Measurements from ENCODE around the gene NUAK2. TPM values are rescaled to one million over a fixed set of nuclear protein-coding genes. Genes with fewer than 3 reads are reported as not detected.

The NUAK2 gene
- total RNA-seq, 1 experiment from 2014 or later, result 25.7 TPM

GRCh38 chr1:205268846-205269680 lies 52.5 kb downstream of the NUAK2 start:
- Mint-ChIP-seq H3K36me3 (ENCODE audit: insufficient read depth, unreplicated experiment) (no peaks in the 10 kb centered on the region), H3K27ac (ENCODE audit: unreplicated experiment) (no peak overlapping the region), H3K4me1 (ENCODE audit: low read depth, unreplicated experiment) (peaks cover 17% of the 10 kb centered on the region), H3K4me3 (ENCODE audit: unreplicated experiment) (no peak overlapping the region), H3K27me3 (ENCODE audit: insufficient read depth, unreplicated experiment) (no peaks in the 10 kb centered on the region), H3K9me3 (ENCODE audit: unreplicated experiment) (no peaks in the 10 kb centered on the region)
- intact Hi-C loops (cut with micrococcal nuclease; ENCODE audit: unreplicated experiment), result no loop called here
- CTCF ChIA-PET, result no interaction called here
- TF ChIP-seq CTCF (IDR thresholded peaks at IDR 0.05; ENCODE audit: insufficient read depth in 1 of 2, low read depth in 1 of 2, low read length in 1 of 2, severe bottlenecking in 1 of 2, unreplicated experiment in 1 of 2), result no peak
- Histone ChIP-seq H3K36me3 (ENCODE audit: control insufficient read depth, insufficient read depth, low read length) (no peaks in the 10 kb centered on the region), H3K4me3 (ENCODE audit: low read depth, low read length) (no peak overlapping the region), H3K9me3 (no peaks in the 10 kb centered on the region), H3K4me1 (peaks cover 20% of the 10 kb centered on the region), H3K27me3 (replicated peaks; ENCODE audit: control insufficient read depth, insufficient read depth, low read length) (no peaks in the 10 kb centered on the region)
- no peak for DNase-seq
- no TSS peak for BruUV-seq (replicated peaks)
- POLR2A ChIA-PET, result no interaction called here

- Mint-ChIP-seq H3K4me1 (ENCODE audit: low read depth, unreplicated experiment) (peaks cover 10% of the 10 kb centered on the region), H3K4me3 (ENCODE audit: unreplicated experiment) (no peak overlapping the region), H3K36me3 (ENCODE audit: insufficient read depth, unreplicated experiment) (no peaks in the 10 kb centered on the region), H3K27ac (ENCODE audit: unreplicated experiment) (no peak overlapping the region), H3K9me3 (ENCODE audit: unreplicated experiment) (no peaks in the 10 kb centered on the region), H3K27me3 (ENCODE audit: insufficient read depth, unreplicated experiment) (no peaks in the 10 kb centered on the region)
- no peaks in the 10 kb centered on the region for H3K27me3 ChIP-seq (replicated peaks; ENCODE audit: control insufficient read depth, insufficient read depth, low read length)
- no peaks in the 10 kb centered on the region for H3K36me3 ChIP-seq (ENCODE audit: control insufficient read depth, insufficient read depth, low read length)
- CTCF ChIA-PET, result interaction anchor here (1.0 to 2.4 kb wide), 2 partner anchors 38 to 57 kb away, joined by 3 to 7 read pairs; no protein-coding TSS in a partner anchor
- no TSS peak for BruUV-seq (replicated peaks)
- TF ChIP-seq CTCF (IDR thresholded peaks at IDR 0.05; ENCODE audit: insufficient read depth in 1 of 2, low read depth in 1 of 2, low read length in 1 of 2, severe bottlenecking in 1 of 2, unreplicated experiment in 1 of 2), result no peak
- H3K4me1 ChIP-seq, result peaks cover 11% of the 10 kb centered on the region
- H3K4me3 ChIP-seq (ENCODE audit: low read depth, low read length), result no peak overlapping the region
- intact Hi-C loops (cut with micrococcal nuclease; ENCODE audit: unreplicated experiment), result no loop called here
- H3K9me3 ChIP-seq, result no peaks in the 10 kb centered on the region
- DNase-seq, result no peak
- POLR2A ChIA-PET, result no interaction called here
Observed at GRCh38 chr1:205267306-205267902, 54.1 kb downstream of the NUAK2 start.

- TF ChIP-seq CTCF (IDR thresholded peaks at IDR 0.05; ENCODE audit: insufficient read depth in 1 of 2, low read depth in 1 of 2, low read length in 1 of 2, severe bottlenecking in 1 of 2, unreplicated experiment in 1 of 2), result no peak
- Histone ChIP-seq H3K4me3 (ENCODE audit: low read depth, low read length) (no peak overlapping the region), H3K36me3 (ENCODE audit: control insufficient read depth, insufficient read depth, low read length) (no peaks in the 10 kb centered on the region), H3K27me3 (replicated peaks; ENCODE audit: control insufficient read depth, insufficient read depth, low read length) (no peaks in the 10 kb centered on the region), H3K4me1 (peaks cover 11% of the 10 kb centered on the region), H3K9me3 (no peaks in the 10 kb centered on the region)
- intact Hi-C loops (cut with micrococcal nuclease; ENCODE audit: unreplicated experiment), result no loop called here
- no peak overlapping the region for H3K4me3 Mint-ChIP-seq (ENCODE audit: unreplicated experiment)
- no peak for DNase-seq
- no peak overlapping the region for H3K27ac Mint-ChIP-seq (ENCODE audit: unreplicated experiment)
- peaks cover 10% of the 10 kb centered on the region for H3K4me1 Mint-ChIP-seq (ENCODE audit: low read depth, unreplicated experiment)
- CTCF ChIA-PET, result interaction anchor here (0.7 to 2.4 kb wide), 2 partner anchors 38 to 70 kb away, joined by 3 to 7 read pairs; no protein-coding TSS in a partner anchor
- H3K9me3 Mint-ChIP-seq (ENCODE audit: unreplicated experiment), result no peaks in the 10 kb centered on the region
- no peaks in the 10 kb centered on the region for H3K36me3 Mint-ChIP-seq (ENCODE audit: insufficient read depth, unreplicated experiment)
- no TSS peak for BruUV-seq (replicated peaks)
- H3K27me3 Mint-ChIP-seq (ENCODE audit: insufficient read depth, unreplicated experiment), result no peaks in the 10 kb centered on the region
- POLR2A ChIA-PET, result interaction anchor here (0.6 kb wide), 1 partner anchor 33 kb away, joined by 4 read pairs; no protein-coding TSS in a partner anchor
Observed at GRCh38 chr1:205266611-205267305, 54.8 kb downstream of the NUAK2 start.
